GM21619 (cell line): ENCODE results near the gene MS4A4E.
"Not testable (repeated sequence)": the region's sequence is repeated elsewhere in the genome, so short reads cannot be mapped to it uniquely, and the experiment has no call there.

ENCODE experiments used
- ATAC-seq: cut with Tn5 transposase; IDR thresholded peaks from one replicate; pipeline ENCODE4 v1.9.1; 2021; ENCODE audit not compliant: unreplicated experiment

Gene MS4A4E

GRCh38 chr11:60242740-60243239 is at the start of gene MS4A4E:
TSS of gene MS4A4E (minus strand) at chr11:60243137. CDS start at chr11:60230055, 13,082 bp downstream.
- ATAC-seq = no peak

GRCh38 chr11:60292145-60292544 is 49.2 kb upstream of the MS4A4E start:
- no peak for ATAC-seq

- no peak for ATAC-seq
Measured at GRCh38 chr11:60288531-60288930, 45.6 kb upstream of the MS4A4E start.

GRCh38 chr11:60285411-60286126 is 42.6 kb upstream of the MS4A4E start:
- ATAC-seq = not testable (repeated sequence)

- ATAC-seq = no peak
Measured at GRCh38 chr11:60282286-60282685, 39.3 kb upstream of the MS4A4E start.

GRCh38 chr11:60281485-60281884 is 38.5 kb upstream of the MS4A4E start:
- no peak for ATAC-seq

- ATAC-seq = no peak
Measured at GRCh38 chr11:60280412-60280811, 37.5 kb upstream of the MS4A4E start, which contains the start of gene MS4A4A. TSS of gene MS4A4A (plus strand) at chr11:60280666. CDS start at chr11:60280676, 10 bp downstream.

- ATAC-seq = no peak
Measured at GRCh38 chr11:60274416-60274815, 31.5 kb upstream of the MS4A4E start.

GRCh38 chr11:60265373-60266214 is 22.7 kb upstream of the MS4A4E start:
- ATAC-seq = no peak

- no peak for ATAC-seq
Measured at GRCh38 chr11:60264644-60265043, 21.7 kb upstream of the MS4A4E start.

GRCh38 chr11:60263402-60263801 is 20.5 kb upstream of the MS4A4E start:
- ATAC-seq = no peak

GRCh38 chr11:60261014-60261413 is 18.1 kb upstream of the MS4A4E start:
- ATAC-seq = no peak

- ATAC-seq = no peak
Measured at GRCh38 chr11:60257956-60258722, 15.2 kb upstream of the MS4A4E start.

GRCh38 chr11:60252213-60253108 is 9.5 kb upstream of the MS4A4E start:
- ATAC-seq = no peak

- no peak for ATAC-seq
Measured at GRCh38 chr11:60251485-60252212, 8.7 kb upstream of the MS4A4E start.

- ATAC-seq = no peak
Measured at GRCh38 chr11:60241786-60242185, 1.2 kb downstream of the MS4A4E start.

- no peak for ATAC-seq
Measured at GRCh38 chr11:60240662-60241061, 2.3 kb downstream of the MS4A4E start.

GRCh38 chr11:60235321-60235720 is 7.6 kb downstream of the MS4A4E start:
- no peak for ATAC-seq

- ATAC-seq = no peak
Measured at GRCh38 chr11:60230681-60231080, 12.3 kb downstream of the MS4A4E start.
